HL-60 (cell line): ENCODE results near the gene LIN9.

Experiments
- GABPA ChIP-seq: IDR thresholded peaks from 2 replicates; pipeline ENCODE4 v1.6.1; 2012; ENCODE audit warnings: low read depth
- POLR2AphosphoS5 ChIP-seq: IDR thresholded peaks from 2 replicates; pipeline ENCODE4 v1.6.1; 2012; ENCODE audit warnings: low read depth
- SPI1 ChIP-seq: IDR thresholded peaks from 2 replicates; pipeline ENCODE4 v1.6.1; 2012; ENCODE audit warnings: low read depth, mild to moderate bottlenecking, borderline replicate concordance
- TF ChIP-seq, protein P1 (sequence below): IDR thresholded peaks from one replicate; pipeline ENCODE4 v1.5.1; 2011; ENCODE audit warnings: low read length, control low read depth, inconsistent platforms; ENCODE audit not compliant: insufficient read depth
- TF ChIP-seq, protein P2 (sequence below): IDR thresholded peaks from 2 replicates; pipeline ENCODE4 v1.6.1; 2012; ENCODE audit warnings: low read depth; ENCODE audit not compliant: insufficient replicate concordance

GRCh38 chr1:226306425-226306824 lies 2.5 kb downstream of the LIN9 start:
- TF ChIP-seq POLR2AphosphoS5: no peak
- TF ChIP-seq, protein P1, sequence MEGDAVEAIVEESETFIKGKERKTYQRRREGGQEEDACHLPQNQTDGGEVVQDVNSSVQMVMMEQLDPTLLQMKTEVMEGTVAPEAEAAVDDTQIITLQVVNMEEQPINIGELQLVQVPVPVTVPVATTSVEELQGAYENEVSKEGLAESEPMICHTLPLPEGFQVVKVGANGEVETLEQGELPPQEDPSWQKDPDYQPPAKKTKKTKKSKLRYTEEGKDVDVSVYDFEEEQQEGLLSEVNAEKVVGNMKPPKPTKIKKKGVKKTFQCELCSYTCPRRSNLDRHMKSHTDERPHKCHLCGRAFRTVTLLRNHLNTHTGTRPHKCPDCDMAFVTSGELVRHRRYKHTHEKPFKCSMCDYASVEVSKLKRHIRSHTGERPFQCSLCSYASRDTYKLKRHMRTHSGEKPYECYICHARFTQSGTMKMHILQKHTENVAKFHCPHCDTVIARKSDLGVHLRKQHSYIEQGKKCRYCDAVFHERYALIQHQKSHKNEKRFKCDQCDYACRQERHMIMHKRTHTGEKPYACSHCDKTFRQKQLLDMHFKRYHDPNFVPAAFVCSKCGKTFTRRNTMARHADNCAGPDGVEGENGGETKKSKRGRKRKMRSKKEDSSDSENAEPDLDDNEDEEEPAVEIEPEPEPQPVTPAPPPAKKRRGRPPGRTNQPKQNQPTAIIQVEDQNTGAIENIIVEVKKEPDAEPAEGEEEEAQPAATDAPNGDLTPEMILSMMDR: no peak
- TF ChIP-seq, protein P2, sequence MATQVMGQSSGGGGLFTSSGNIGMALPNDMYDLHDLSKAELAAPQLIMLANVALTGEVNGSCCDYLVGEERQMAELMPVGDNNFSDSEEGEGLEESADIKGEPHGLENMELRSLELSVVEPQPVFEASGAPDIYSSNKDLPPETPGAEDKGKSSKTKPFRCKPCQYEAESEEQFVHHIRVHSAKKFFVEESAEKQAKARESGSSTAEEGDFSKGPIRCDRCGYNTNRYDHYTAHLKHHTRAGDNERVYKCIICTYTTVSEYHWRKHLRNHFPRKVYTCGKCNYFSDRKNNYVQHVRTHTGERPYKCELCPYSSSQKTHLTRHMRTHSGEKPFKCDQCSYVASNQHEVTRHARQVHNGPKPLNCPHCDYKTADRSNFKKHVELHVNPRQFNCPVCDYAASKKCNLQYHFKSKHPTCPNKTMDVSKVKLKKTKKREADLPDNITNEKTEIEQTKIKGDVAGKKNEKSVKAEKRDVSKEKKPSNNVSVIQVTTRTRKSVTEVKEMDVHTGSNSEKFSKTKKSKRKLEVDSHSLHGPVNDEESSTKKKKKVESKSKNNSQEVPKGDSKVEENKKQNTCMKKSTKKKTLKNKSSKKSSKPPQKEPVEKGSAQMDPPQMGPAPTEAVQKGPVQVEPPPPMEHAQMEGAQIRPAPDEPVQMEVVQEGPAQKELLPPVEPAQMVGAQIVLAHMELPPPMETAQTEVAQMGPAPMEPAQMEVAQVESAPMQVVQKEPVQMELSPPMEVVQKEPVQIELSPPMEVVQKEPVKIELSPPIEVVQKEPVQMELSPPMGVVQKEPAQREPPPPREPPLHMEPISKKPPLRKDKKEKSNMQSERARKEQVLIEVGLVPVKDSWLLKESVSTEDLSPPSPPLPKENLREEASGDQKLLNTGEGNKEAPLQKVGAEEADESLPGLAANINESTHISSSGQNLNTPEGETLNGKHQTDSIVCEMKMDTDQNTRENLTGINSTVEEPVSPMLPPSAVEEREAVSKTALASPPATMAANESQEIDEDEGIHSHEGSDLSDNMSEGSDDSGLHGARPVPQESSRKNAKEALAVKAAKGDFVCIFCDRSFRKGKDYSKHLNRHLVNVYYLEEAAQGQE: no peak
- TF ChIP-seq GABPA: no peak
- TF ChIP-seq SPI1: no peak
